Endothelial cell of umbilical vein (primary cell): ENCODE results near the gene TSPAN4. TPM values are rescaled to one million over a fixed set of nuclear protein-coding genes. Genes with fewer than 3 reads are reported as not detected.

ENCODE experiments used
- BruUV-seq: library from RNA; stranded (reverse); fragments of 400-500 nt; replicated peaks from 2 replicates; lab custom pipeline; 2021; lab: Mats Ljungman, UMichigan
- CTCF ChIA-PET: fragments of 300-600, 350-600 bp; sonication (Branson Sonifier 250); formaldehyde crosslinking; loops from one replicate; lab custom pipeline; 2021; ENCODE audit warnings: antibody characterized with exemption, inconsistent platforms; lab: Charles Lee
- POLR2A ChIA-PET: fragments of 300-600, 350-600 bp; sonication (Branson Sonifier 250); formaldehyde crosslinking; loops from one replicate; lab custom pipeline; 2021; ENCODE audit warnings: antibody characterized with exemption, inconsistent platforms; lab: Charles Lee
- DNase-seq: peaks from one replicate; pipeline ENCODE4 v3.0.0-alpha.2; 2011; ENCODE audit warnings: low read depth, low spot score
- FAIRE-seq: peaks from 2 replicates; lab custom pipeline; 2011; peaks lifted over from hg19 to GRCh38; lab: Jason Lieb, UNC
- H2AFZ ChIP-seq: 2 replicates; pipeline ENCODE4 v1.6.0; 2012; ENCODE audit warnings: low read depth, low read length, control low read depth, inconsistent platforms
- H3K27ac ChIP-seq: 2 replicates; pipeline ENCODE4 v1.5.1; 2011; ENCODE audit warnings: low read depth, mild to moderate bottlenecking, control low read depth, low read length, moderate library complexity; ENCODE audit not compliant: insufficient read depth
- H3K27me3 ChIP-seq, 2 experiments: 2 replicates each; pipeline versions ENCODE4 v1.6.0 to v1.6.1; 2011; ENCODE audit warnings: low read length in 2 of 2, mixed read lengths in 1 of 2; ENCODE audit not compliant: control insufficient read depth in 2 of 2, insufficient read depth in 2 of 2
- H3K36me3 ChIP-seq, 2 experiments: 2 replicates in 1 of 2; 3 replicates in 1 of 2; pipeline ENCODE4 v1.5.1; 2011; ENCODE audit warnings: low read length in 2 of 2, mild to moderate bottlenecking in 1 of 2, moderate library complexity in 1 of 2; ENCODE audit not compliant: control insufficient read depth in 2 of 2, insufficient read depth in 2 of 2; ENCODE audit errors: extremely low read depth in 1 of 2
- H3K4me1 ChIP-seq: 3 replicates; pipeline ENCODE4 v1.5.1; 2011; ENCODE audit warnings: mild to moderate bottlenecking, low read length; ENCODE audit not compliant: control insufficient read depth, insufficient read depth; ENCODE audit errors: extremely low read depth
- H3K4me2 ChIP-seq: 2 replicates; pipeline ENCODE4 v1.6.1; 2011; ENCODE audit warnings: low read length, control low read depth, mixed read lengths; ENCODE audit not compliant: insufficient read depth
- H3K4me3 ChIP-seq, 3 experiments: fragments of 200-600 bp in 1 of 3; sonication (generic), shearing (Covaris generic) in 1 of 3; replicated peaks in 1 of 3; 2 replicates each; pipeline ENCODE4 v1.5.1; 2011 to 2016; ENCODE audit warnings: control low read depth in 3 of 3, low read length in 3 of 3, mild to moderate bottlenecking in 2 of 3, inconsistent platforms in 1 of 3, low read depth in 1 of 3, moderate library complexity in 1 of 3; ENCODE audit not compliant: insufficient read depth in 1 of 3
- H3K79me2 ChIP-seq: 2 replicates; pipeline ENCODE4 v1.6.0; 2012; ENCODE audit warnings: low read length, inconsistent platforms; ENCODE audit not compliant: control insufficient read depth, insufficient read depth
- H3K9ac ChIP-seq: replicated peaks from 2 replicates; pipeline ENCODE3; 2011; ENCODE audit warnings: low read length, control low read depth; ENCODE audit not compliant: insufficient read depth; ENCODE audit errors: extremely low read depth
- H3K9me1 ChIP-seq: replicated peaks from 3 replicates; pipeline ENCODE4 v1.6.0; 2011; ENCODE audit warnings: mild to moderate bottlenecking, low read length; ENCODE audit not compliant: control insufficient read depth, insufficient read depth; ENCODE audit errors: extremely low read depth
- H3K9me3 ChIP-seq: replicated peaks from 2 replicates; pipeline ENCODE4 v1.5.1; 2012; ENCODE audit warnings: low read length, inconsistent platforms; ENCODE audit not compliant: control insufficient read depth, insufficient read depth
- H4K20me1 ChIP-seq: replicated peaks from 2 replicates; pipeline ENCODE3; 2011; ENCODE audit warnings: mild to moderate bottlenecking, low read length; ENCODE audit not compliant: control insufficient read depth, insufficient read depth; ENCODE audit errors: extremely low read depth
- EZH2 ChIP-seq: IDR thresholded peaks from 2 replicates; pipeline ENCODE4 v1.6.1; 2012; ENCODE audit warnings: borderline replicate concordance, low read depth, mild to moderate bottlenecking, moderate library complexity, low read length, inconsistent platforms; ENCODE audit not compliant: severe bottlenecking
- GATA2 ChIP-seq: IDR thresholded peaks from 2 replicates; pipeline ENCODE4 v1.7.0; 2011; ENCODE audit warnings: low read depth, mild to moderate bottlenecking, moderate library complexity, mixed read lengths, low read length; ENCODE audit not compliant: insufficient read length, insufficient read depth
- POLR2A ChIP-seq: IDR thresholded peaks from 2 replicates; pipeline ENCODE4 v1.6.1; 2012; ENCODE audit warnings: low read depth, mild to moderate bottlenecking, control low read depth, low read length
- POLR2AphosphoS5 ChIP-seq: IDR thresholded peaks from 2 replicates; pipeline ENCODE4 v1.6.1; 2012; ENCODE audit warnings: low read depth, mild to moderate bottlenecking, control low read depth, low read length, moderate library complexity; ENCODE audit not compliant: insufficient read depth
- dilution Hi-C: fragments of 300-500 bp; cut with MboI; formaldehyde crosslinking; loops from one replicate; pipeline ENCODE4 v1.15.0; 2019; ENCODE audit warnings: low sequenced_read_pairs; ENCODE audit not compliant: extremely low pct_ligation_motif_present
- intact Hi-C: fragments of 100-400 bp; cut with micrococcal nuclease; formaldehyde crosslinking; loops from one replicate; pipeline ENCODE4 v1.10.0; 2022
- polyA plus RNA-seq, 4 experiments: library from polyadenylated mRNA; depleted of rRNA in 3 of 4; stranded (reverse) in 3 of 4; unstranded in 1 of 4; fragments of >200 nt; gene quantifications; 2 replicates each; pipeline versions ENCODE4 v1.2.1 to v1.2.3, GENCODE V29; 2011 to 2012; ENCODE audit warnings: missing spikeins in 1 of 4
- total RNA-seq: library from RNA; stranded (reverse); gene quantifications from 2 replicates; pipeline ENCODE4 v1.2.3, GENCODE V29; 2021
- TF ChIP-seq, protein P1 (sequence below): IDR thresholded peaks from 2 replicates; pipeline ENCODE4 v1.6.1; 2011; ENCODE audit not compliant: insufficient read depth, insufficient read length
- TF ChIP-seq, protein P2 (sequence below), 2 donors: IDR thresholded peaks; 1 replicate in 1 of 2; 2 replicates in 1 of 2; pipeline ENCODE4 v1.5.1; 2011; ENCODE audit warnings: low read length in 2 of 2, mild to moderate bottlenecking in 2 of 2, moderate library complexity in 2 of 2, control low read depth in 1 of 2, inconsistent platforms in 1 of 2, low read depth in 1 of 2; ENCODE audit not compliant: insufficient read depth in 1 of 2; ENCODE audit errors: extremely low read depth in 1 of 2

The TSPAN4 gene
- total and polyA plus RNA-seq, 2 donors (not counting 3 experiments of a cell fraction or from before 2014, with no cell fraction given) = 114 to 199 TPM

DNA sequence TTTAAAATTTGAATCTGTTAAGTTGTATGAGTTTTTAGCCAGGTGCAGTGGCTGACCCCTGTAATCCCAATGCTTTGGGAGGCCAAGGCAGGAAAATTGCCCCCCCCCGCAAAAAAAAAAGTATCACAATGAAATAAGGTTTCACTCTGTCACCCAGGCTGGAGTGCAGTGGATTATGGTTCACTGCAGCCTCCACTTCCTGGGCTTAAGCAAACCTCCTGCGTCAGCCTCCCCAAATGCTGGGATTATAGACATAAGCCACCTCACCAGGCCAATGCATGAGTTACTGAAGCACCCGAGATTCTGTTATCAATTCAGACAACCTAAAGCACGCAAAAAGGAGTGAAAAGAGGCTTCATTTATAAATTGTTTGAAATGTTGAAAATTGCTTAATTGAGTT, 70.4 kb downstream of the TSPAN4 start:
- DNase-seq (no peak), FAIRE-seq (no peak)
- POLR2A ChIA-PET = no interaction called here
- no peak overlapping the region for H3K9ac ChIP-seq
- no peaks in the 10 kb centered on the region for H3K9me3 ChIP-seq
- no peaks in the 10 kb centered on the region for H3K27me3 ChIP-seq
- CTCF ChIA-PET = no interaction called here
- dilution Hi-C loops = no loop called here
- no peak overlapping the region for H2AFZ ChIP-seq
- TF ChIP-seq POLR2AphosphoS5 (no peak), POLR2A (no peak), GATA2 (no peak), EZH2 (no peak)
- TF ChIP-seq, protein P1, sequence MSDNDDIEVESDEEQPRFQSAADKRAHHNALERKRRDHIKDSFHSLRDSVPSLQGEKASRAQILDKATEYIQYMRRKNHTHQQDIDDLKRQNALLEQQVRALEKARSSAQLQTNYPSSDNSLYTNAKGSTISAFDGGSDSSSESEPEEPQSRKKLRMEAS = no peak
- TF ChIP-seq, protein P2, sequence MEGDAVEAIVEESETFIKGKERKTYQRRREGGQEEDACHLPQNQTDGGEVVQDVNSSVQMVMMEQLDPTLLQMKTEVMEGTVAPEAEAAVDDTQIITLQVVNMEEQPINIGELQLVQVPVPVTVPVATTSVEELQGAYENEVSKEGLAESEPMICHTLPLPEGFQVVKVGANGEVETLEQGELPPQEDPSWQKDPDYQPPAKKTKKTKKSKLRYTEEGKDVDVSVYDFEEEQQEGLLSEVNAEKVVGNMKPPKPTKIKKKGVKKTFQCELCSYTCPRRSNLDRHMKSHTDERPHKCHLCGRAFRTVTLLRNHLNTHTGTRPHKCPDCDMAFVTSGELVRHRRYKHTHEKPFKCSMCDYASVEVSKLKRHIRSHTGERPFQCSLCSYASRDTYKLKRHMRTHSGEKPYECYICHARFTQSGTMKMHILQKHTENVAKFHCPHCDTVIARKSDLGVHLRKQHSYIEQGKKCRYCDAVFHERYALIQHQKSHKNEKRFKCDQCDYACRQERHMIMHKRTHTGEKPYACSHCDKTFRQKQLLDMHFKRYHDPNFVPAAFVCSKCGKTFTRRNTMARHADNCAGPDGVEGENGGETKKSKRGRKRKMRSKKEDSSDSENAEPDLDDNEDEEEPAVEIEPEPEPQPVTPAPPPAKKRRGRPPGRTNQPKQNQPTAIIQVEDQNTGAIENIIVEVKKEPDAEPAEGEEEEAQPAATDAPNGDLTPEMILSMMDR (IDR thresholded peaks at IDR 0.05; ENCODE audit: extremely low read depth in 1 of 2, insufficient read depth in 1 of 2, low read depth in 1 of 2, low read length in 2 of 2) = no peak
- no peak overlapping the region for H3K4me2 ChIP-seq
- H3K9me1 ChIP-seq = no peaks in the 10 kb centered on the region
- peaks cover 8% of the 10 kb centered on the region for H3K4me1 ChIP-seq
- no peak overlapping the region for H3K27ac ChIP-seq
- no TSS peak for BruUV-seq
- intact Hi-C loops = loop anchor here (5.0 kb wide), 1 partner anchor 139 kb away; no protein-coding TSS in a partner anchor
- H3K36me3 ChIP-seq = no peaks in the 10 kb centered on the region
- peaks cover 17% of the 10 kb centered on the region for H3K79me2 ChIP-seq
- H4K20me1 ChIP-seq = no peaks in the 10 kb centered on the region
- H3K4me3 ChIP-seq = no peak overlapping the region
